NT2/D1 (cell line): ENCODE data around the gene TMEM52B.

ENCODE experiments used
- YY1 ChIP-seq: IDR thresholded peaks from 2 replicates; pipeline ENCODE4 v1.6.1; 2011; ENCODE audit not compliant: insufficient read length, insufficient read depth
- ZNF274 ChIP-seq: IDR thresholded peaks from 2 replicates; pipeline ENCODE4 v1.6.1; 2011; ENCODE audit warnings: mild to moderate bottlenecking, low read depth, low read length

DNA sequence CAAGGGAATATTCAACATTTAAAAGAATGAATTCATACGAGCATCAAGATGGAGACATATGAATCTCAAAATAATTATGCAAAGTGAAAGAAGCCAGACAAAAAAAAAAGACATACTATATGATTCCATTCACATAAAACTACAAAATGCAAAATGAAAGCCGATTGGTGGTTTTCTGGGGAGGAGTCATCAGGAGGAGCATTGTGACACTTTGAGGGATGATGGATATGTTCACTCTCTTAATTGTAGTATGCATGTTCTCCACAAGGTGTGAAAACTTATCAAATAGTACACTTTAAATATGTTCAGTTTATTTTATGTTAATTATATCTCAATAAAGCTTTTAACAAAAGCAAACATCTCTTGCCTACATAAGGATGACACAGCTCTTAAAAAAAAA lies 20.4 kb upstream of the TMEM52B start:
- no peak for TF ChIP-seq ZNF274
- no peak for TF ChIP-seq YY1
